Hematopoietic multipotent progenitor cell treated with erythropoietin and hydrocortisone succinate and interleukin-3 and kit ligand, for 6 days (in vitro differentiated cells): ENCODE results near the gene KCNC2.

Experiments
- DNase-seq: peaks from one replicate; pipeline ENCODE4 v3.0.0-alpha.2; 2015

KCNC2 gene

DNA sequence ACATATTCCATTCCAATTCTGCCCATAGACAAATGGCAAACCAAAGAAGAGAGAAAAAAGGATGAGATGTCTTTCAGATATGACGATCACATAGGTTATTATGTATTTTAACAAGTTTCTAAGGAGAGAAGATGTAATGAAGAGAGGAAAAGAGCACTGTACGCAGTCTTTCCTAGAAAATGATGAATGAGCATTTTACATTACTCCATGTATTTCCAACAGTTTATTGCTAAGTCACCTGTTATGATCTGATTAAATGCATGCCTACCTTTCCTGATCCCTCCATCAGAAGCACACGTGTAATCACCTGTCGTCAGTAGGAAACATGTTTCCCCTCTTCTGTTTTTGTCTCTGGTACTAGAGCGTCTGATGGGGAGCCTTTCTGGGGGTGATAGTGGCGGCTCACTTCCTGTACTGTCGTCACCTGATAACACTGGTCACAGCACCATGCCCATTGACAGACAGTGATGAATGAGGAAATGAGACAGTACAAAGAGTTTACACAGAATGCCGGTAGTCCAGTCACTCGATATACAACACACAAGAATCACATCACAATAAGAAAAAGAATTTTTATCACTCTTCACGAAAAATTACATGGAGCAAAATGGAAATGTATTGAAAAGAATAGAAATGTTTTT, 161.6 kb downstream of the KCNC2 start:
- peak; percentile 1 for DNase-seq

DNA sequence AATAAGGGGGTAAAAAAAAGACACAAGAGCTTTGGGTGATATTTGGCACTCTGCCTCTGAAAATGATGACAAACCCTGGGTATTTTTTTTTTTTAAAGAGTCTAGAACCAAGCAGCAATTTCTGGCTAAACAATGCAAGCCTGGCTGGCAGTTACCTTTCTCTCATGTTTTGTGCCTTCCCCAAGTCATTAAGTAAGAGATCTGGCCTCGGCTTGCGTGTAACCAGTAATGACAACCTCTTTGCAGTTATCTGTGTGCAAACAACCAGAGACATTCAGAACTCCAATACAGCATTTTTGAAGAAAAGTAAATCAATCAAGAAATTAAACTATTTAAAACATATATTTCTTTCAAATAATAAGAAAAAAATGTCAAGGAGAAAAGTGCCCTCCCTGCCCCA, 167.5 kb downstream of the KCNC2 start:
- no peak for DNase-seq

DNA sequence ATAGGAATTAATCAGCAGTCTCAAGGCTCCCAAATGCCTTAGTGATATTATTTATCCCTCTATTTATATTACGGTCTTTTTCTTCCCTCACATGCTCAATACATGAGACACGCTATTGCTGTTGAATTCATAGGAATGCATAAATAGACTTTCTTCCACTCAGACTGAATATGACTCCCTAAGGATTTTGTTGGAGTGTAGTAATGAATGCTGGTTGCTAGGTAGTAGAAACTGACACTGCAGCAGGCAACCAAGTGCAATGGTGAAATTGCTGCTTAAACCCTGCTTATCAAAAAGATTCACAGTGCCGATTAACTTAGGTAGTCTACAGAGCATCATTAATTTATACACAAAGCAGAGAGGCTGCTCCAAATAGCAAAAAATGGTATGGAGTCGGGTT, 168.2 kb downstream of the KCNC2 start:
- no peak for DNase-seq

GRCh38 chr12:75020068-75020557, 189.5 kb downstream of the KCNC2 start:
- DNase-seq, result peak; percentile 1

DNA sequence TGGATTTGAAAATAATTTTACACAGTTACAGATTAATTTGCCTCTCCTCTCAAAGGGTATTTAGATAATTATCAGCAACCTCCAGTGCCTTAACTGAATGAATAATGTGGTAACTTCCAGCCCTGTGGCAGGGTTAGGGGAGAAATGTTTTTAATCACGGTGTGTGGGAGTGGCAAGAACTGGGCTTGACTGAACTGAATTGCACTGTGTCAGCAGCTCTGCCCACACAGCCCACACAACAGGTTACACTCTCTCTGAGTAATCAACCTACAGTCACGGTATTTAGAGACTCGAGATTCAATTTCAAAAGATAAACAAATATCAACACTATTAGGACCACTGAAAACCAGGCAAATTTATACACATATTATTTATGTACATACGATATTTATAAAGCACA, 198.5 kb downstream of the KCNC2 start:
- DNase-seq, result no peak

DNA sequence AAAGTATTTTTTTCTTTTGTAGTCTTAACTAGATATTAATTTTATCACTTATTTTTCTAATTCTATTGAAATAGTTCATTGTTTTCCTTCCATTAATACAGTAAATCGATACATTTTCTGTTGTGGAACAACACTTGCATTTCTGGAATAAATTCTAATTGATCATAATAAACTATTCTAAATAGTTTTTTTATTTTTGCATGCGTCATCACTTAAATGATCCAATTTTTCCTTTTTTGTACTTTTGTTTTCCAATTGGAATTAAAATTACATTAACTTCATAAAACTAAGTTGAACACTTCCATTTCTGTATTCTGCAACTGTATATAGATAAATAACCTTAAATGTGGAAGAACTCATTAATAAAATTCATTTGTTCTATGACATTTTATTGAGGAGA, 202.5 kb downstream of the KCNC2 start:
- DNase-seq, result no peak

DNA sequence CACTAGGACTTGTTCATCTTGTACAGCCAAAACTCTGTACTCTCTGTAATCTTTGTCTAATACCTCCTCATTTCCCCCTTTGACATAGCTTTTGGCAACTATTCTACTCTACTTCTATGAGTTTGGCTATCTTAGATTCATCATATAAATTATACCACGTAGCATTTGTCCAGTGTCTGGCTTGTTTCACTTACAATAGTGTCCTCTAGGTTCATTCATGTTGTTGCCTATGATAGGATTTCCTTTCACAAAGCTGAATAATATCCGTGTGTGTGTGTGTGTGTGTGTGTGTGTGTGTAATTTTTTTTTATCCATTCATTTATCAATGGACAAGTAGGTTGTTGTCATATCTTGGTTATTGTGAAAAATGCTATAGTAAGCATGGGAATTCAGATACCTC, 209.5 kb downstream of the KCNC2 start:
- DNase-seq, result no peak

DNA sequence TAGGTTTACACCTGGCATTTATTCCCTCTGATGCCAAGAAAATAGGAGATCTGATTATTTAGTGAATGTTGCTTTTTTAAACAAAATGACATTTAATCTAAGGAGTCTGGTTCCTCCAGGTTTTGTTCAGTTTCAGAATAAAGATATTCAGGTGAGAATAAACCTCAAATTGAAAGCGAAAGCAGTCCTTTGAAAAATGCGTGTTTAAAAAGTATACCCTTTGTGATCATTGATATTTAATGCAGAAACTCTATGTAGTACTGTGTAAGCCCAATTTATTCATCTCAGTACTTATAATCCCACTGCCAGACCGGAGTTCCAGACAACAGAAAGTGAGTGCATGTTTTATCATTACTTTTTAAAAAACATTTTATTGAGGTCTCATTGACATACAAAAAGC, 210.2 kb downstream of the KCNC2 start:
- DNase-seq, result no peak
